Measurements from ENCODE around the gene ZFPM1.

Gene ZFPM1

GRCh38 chr16:88452482-88453216 lies 431 bp upstream of the ZFPM1 start:
- DNase-seq = peak; percentile 77

- DNase-seq = no peak
These were observed 787 bp downstream of the ZFPM1 start for GRCh38 chr16:88453611-88454522.

- DNase-seq = no peak
These were observed 1.5 kb downstream of the ZFPM1 start for GRCh38 chr16:88454523-88454947.

- no peak for DNase-seq
These were observed 2.7 kb downstream of the ZFPM1 start for GRCh38 chr16:88455610-88456355.

- DNase-seq = no peak
These were observed 3.5 kb downstream of the ZFPM1 start for GRCh38 chr16:88456356-88457292.

- no peak for DNase-seq
These were observed 5.1 kb downstream of the ZFPM1 start for GRCh38 chr16:88458039-88458772.

- DNase-seq = no peak
These were observed 5.7 kb downstream of the ZFPM1 start for GRCh38 chr16:88458773-88459235.

GRCh38 chr16:88459366-88460073 lies 6.4 kb downstream of the ZFPM1 start:
- DNase-seq = no peak

GRCh38 chr16:88460496-88461330 lies 7.6 kb downstream of the ZFPM1 start:
- DNase-seq = no peak

GRCh38 chr16:88461331-88462269 lies 8.5 kb downstream of the ZFPM1 start:
- no peak for DNase-seq

- no peak for DNase-seq
These were observed 9.3 kb downstream of the ZFPM1 start for GRCh38 chr16:88462396-88462795.

- no peak for DNase-seq
These were observed 10.3 kb downstream of the ZFPM1 start for GRCh38 chr16:88463411-88463810.

- no peak for DNase-seq
These were observed 11.6 kb downstream of the ZFPM1 start for GRCh38 chr16:88464447-88465318.

GRCh38 chr16:88465387-88465983 lies 12.4 kb downstream of the ZFPM1 start:
- DNase-seq = no peak

- no peak for DNase-seq
These were observed 13.2 kb downstream of the ZFPM1 start for GRCh38 chr16:88466175-88466862.

- no peak for DNase-seq
These were observed 13.9 kb downstream of the ZFPM1 start for GRCh38 chr16:88466949-88467348.
